NCI-H2227 (cell line): ENCODE data around the gene NXPH3.

Source experiments
- DNase-seq: peaks from one replicate; lab custom pipeline; 2025; ENCODE audit not compliant: unreplicated experiment; lab: John Stamatoyannopoulos, UW

The NXPH3 gene

DNA sequence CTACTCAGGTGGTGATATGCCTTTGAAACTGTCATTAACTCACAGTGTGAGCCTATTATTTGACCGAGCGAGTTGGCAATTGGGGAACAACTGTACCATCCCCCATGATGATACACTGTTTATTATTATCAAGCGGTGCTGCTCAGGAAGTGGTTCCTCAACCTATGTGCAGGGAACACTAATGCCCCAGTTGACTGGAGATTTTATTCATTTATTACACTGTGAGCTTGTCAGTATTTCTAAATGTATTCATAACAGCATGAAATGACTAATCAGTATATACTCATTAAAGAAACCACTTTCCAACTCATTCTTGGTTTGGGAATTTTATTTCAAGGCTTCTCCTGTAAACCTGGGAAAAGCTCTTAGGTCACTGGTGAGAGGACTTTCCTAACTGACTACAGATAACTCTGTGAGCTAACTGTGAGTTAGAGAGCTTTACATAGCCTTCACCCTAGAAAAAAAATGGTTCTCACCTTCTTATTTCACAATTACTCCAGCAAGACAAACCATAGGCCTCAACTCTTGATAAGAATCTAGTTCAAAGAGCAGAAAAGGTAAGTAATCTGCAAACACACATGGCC lies 42.4 kb downstream of the NXPH3 start:
- peak; percentile 79 for DNase-seq

DNA sequence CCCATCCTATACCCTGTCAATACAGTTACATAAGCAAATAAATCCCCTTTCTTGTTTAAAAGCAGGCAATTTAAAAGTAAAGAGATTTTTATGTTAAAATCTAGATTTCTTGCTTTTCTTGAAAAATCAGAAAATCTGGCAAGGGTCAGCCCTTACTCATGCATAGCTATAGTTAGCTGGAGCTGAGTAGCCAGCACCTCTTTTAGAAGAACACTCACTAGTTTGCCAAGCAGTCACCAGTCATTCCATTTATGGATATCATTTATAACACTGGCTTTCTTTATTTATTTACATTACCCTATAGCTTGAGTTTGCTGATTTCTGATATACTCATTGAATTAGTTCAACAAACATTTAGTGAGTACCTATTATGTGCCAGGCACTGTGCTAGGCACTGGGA lies 45.7 kb downstream of the NXPH3 start:
- DNase-seq = no peak

DNA sequence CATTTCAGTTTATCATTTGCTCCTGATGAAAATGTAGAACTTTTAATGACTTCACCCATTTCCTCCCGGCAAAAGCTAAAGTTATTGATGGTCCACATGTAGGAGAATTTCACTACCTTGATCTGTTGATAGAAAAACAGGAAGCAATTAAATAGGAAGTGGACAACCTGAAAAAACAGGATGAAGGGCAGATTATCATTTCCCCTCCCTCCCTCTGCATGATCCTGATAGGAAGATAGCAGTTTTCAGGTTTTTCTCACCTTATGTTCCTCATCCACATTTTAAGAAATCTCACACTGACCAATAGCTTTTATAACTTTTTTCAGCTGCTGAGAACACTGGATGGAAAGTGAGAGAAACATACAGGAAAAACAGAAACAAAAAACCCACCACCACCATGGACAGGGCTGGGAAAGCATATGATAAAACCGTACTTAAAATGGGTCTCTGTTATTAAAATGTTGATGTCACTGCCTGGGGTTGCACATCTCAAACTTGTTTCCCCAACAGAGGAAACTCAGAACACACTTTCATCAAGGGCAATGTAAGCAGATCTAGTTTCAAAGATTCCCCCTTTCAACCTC lies 46.4 kb downstream of the NXPH3 start:
- DNase-seq = no peak

DNA sequence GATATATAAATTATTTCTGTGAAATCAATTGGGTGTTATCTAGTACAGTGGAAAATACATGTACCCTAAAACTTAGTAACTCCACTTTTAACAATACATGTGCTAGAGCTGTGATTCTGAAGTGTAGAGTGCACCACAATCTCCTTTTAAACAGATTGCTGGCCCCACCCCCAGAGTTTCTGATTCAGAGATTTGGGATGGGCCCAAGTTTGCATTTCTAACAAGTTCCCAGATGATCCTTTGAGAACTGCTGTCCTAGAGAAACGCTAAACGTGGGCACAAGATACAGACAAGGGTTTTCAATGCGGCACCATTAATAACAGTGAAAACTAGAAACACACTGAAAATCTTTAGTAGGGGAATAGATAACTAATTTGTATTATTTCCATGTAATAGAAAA lies 49.2 kb downstream of the NXPH3 start:
- no peak for DNase-seq

DNA sequence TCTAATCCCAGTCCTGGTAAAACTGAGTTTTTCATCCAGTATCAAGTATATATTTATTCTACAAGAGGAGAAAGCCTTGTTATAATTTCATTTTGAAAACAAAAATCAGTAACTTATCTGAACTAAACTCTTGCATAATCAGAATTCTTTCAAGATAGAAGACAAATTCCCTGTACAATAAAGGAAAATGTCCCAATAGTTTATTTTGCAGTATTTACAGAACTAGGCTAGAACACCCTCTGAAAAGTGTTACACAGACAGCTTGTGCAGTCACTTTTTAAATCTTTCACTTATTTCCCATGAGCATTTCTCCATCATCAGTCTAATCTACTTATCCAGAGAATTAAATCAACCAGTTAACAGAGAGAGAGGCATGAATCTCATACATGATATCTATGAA lies 53.8 kb downstream of the NXPH3 start:
- DNase-seq = no peak

DNA sequence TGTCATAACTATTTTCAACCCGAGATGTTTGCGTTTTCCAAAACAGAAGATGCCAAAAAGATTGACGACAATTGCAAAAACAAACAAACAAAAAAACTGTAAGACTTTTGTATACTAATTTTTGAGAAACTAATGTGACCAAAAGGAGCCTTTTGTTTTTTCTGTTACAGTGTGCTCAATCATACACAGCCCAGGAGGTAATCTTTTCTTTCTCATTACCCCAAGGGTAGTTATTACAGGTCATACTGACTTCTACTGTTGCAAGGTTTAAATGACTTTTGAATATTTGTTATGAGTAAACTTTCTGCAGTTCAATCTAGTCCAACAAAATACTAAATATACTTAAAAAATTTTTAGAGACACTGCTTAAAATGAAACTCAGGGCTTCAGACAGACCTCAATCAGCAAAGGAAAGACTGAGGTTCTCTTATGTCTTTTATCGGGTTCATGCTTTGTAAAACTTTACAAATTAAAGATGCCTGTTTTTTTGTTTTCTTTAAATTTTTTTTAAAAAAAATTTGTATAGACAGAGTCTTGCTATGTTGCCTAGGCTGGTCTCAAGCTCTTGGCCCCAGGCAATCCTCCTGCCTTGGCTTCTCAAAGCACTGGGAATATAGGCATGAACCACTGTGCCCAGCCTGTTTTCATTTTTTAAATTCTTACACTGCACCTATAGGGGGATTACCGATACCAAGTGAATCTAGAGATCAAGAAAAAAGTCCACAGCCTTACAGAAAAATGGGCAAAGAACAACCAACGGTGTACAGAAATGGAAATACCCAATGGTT lies 54.6 kb downstream of the NXPH3 start:
- no peak for DNase-seq

DNA sequence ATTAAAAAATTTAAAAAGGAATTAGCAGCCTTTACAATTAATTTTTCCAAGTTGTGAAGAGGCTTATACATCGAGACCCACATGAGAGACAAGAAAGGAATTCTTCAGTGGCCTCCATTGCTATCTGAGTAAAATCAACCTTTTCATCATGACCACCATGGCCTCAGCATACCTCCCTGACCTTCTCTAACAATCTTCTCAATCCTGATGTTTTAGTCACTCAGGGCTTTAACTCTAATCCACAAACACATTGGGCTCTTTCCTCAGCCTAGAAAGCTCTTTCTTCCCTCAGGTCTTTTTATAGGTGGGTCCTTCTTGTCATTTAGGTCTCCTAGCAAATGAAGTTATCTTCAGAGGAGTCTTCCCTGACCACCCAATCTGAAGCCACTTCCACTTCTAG lies 55.8 kb downstream of the NXPH3 start:
- no peak for DNase-seq
